22Rv1 (cell line): Measurements from ENCODE around the gene EYS.

Experiments used
- CTCF ChIP-seq: fragments of 450-650 bp; IDR thresholded peaks from 2 replicates; pipeline ENCODE4 v1.5.1; 2017; ENCODE audit warnings: mild to moderate bottlenecking
- ZFX ChIP-seq: fragments of 450-650 bp; IDR thresholded peaks from 2 replicates; pipeline ENCODE4 v1.6.1; 2017; ENCODE audit warnings: antibody characterized with exemption, borderline replicate concordance

- TF ChIP-seq CTCF (no peak), ZFX (no peak)
Observed at GRCh38 chr6:63805345-63805744, 1901.7 kb downstream of the EYS start.
